SK-N-SH (cell line): Measurements from ENCODE around the gene METTL1. TPM values are rescaled to one million over a fixed set of nuclear protein-coding genes. Genes with fewer than 3 reads are reported as not detected.

Experiments
- CTCF ChIA-PET: fragments of 300-600, 350-600 bp; formaldehyde crosslinking; extraction: SDS; loops from one replicate; lab custom pipeline; 2021; lab: Yijun Ruan, JAX
- POLR2A ChIA-PET: fragments of 350-600 bp; sonication (Branson Sonifier 250); formaldehyde crosslinking; extraction: SDS; loops from one replicate; lab custom pipeline; 2020; ENCODE audit warnings: antibody characterized with exemption, inconsistent platforms; lab: Yijun Ruan, JAX
- DNase-seq: peaks from one replicate; pipeline ENCODE4 v3.0.0; 2012
- H2AFZ ChIP-seq: fragments of 200-600 bp; sonication (generic); 2 replicates; pipeline ENCODE4 v1.8.1; 2016; ENCODE audit warnings: antibody characterized with exemption, mild to moderate bottlenecking, low read depth
- H3F3A ChIP-seq: fragments of 200-600 bp; sonication (generic); replicated peaks from 2 replicates; pipeline ENCODE3; 2016; ENCODE audit warnings: antibody characterized with exemption, mild to moderate bottlenecking; ENCODE audit not compliant: insufficient read depth
- H3K27ac ChIP-seq, 2 experiments: fragments of 200-500 bp in 1 of 2; fragments of 200-600 bp in 1 of 2; sonication (Bioruptor generic) in 1 of 2; sonication (generic), shearing (Covaris generic) in 1 of 2; 2 replicates each; pipeline versions ENCODE4 v1.5.1 to v1.6.1; 2014 to 2016; ENCODE audit warnings: low read depth in 2 of 2, inconsistent platforms in 1 of 2, low read length in 1 of 2, mild to moderate bottlenecking in 1 of 2, mixed read lengths in 1 of 2
- H3K27me3 ChIP-seq: fragments of 200-600 bp; sonication (generic), shearing (Covaris generic); 2 replicates; pipeline ENCODE4 v1.6.1; 2016; ENCODE audit warnings: mixed run types; ENCODE audit not compliant: insufficient read depth
- H3K36me3 ChIP-seq, 2 experiments: fragments of 200-500 bp in 1 of 2; fragments of 200-600 bp in 1 of 2; sonication (Bioruptor generic) in 1 of 2; sonication (generic) in 1 of 2; replicated peaks in 1 of 2; 2 replicates each; pipeline versions ENCODE3 to v1.5.1; 2014 to 2016; ENCODE audit warnings: low read length in 1 of 2, mild to moderate bottlenecking in 1 of 2; ENCODE audit not compliant: insufficient read depth in 2 of 2, control insufficient read depth in 1 of 2
- H3K4me1 ChIP-seq, 2 experiments: fragments of 200-500 bp in 1 of 2; fragments of 200-600 bp in 1 of 2; sonication (Bioruptor generic) in 1 of 2; sonication (generic), shearing (Covaris generic) in 1 of 2; 2 replicates each; pipeline versions ENCODE4 v1.5.1 to v1.6.1; 2014 to 2016; ENCODE audit warnings: low read depth in 1 of 2, low read length in 1 of 2, mixed run types in 1 of 2; ENCODE audit not compliant: insufficient read depth in 2 of 2, control insufficient read depth in 1 of 2
- H3K4me2 ChIP-seq: fragments of 200-600 bp; sonication (generic), shearing (Covaris generic); 2 replicates; pipeline ENCODE4 v1.6.1; 2017; ENCODE audit warnings: mixed run types
- H3K4me3 ChIP-seq, 2 experiments: fragments of 200-500 bp in 1 of 2; fragments of 200-600 bp in 1 of 2; sonication (Bioruptor generic) in 1 of 2; sonication (generic), shearing (Covaris generic) in 1 of 2; 2 replicates each; pipeline versions ENCODE4 v1.5.1 to v1.8.1; 2014 to 2016; ENCODE audit warnings: low read depth in 2 of 2, inconsistent platforms in 1 of 2, low read length in 1 of 2, mild to moderate bottlenecking in 1 of 2, mixed read lengths in 1 of 2, moderate library complexity in 1 of 2
- H3K79me2 ChIP-seq: fragments of 200-600 bp; sonication (generic); 2 replicates; pipeline ENCODE4 v1.8.1; 2017; ENCODE audit warnings: mild to moderate bottlenecking; ENCODE audit not compliant: insufficient read depth
- H3K9ac ChIP-seq: fragments of 200-600 bp; sonication (generic); 2 replicates; pipeline ENCODE4 v1.6.1; 2017; ENCODE audit warnings: mixed run types
- H3K9me2 ChIP-seq: fragments of 200-600 bp; sonication (generic); 2 replicates; pipeline ENCODE4 v1.6.1; 2017; ENCODE audit warnings: mixed run types
- H3K9me3 ChIP-seq: fragments of 200-600 bp; sonication (generic); 2 replicates; pipeline ENCODE4 v1.6.1; 2017; ENCODE audit warnings: mixed run types, mild to moderate bottlenecking, moderate library complexity
- H4K20me1 ChIP-seq: fragments of 200-600 bp; sonication (generic); 2 replicates; pipeline ENCODE4 v1.6.1; 2017; ENCODE audit warnings: mild to moderate bottlenecking, mixed run types; ENCODE audit not compliant: insufficient read depth
- CHD2 ChIP-seq: fragments of 150-350 bp; IDR thresholded peaks from 2 replicates; pipeline ENCODE4 v1.6.1; 2018; ENCODE audit warnings: low read length; ENCODE audit not compliant: partially characterized antibody
- ELF1 ChIP-seq: IDR thresholded peaks from 2 replicates; pipeline ENCODE4 v1.4.0; 2012
- EP300 ChIP-seq, 2 experiments: IDR thresholded peaks; 2 replicates each; pipeline versions ENCODE4 v1.4.0 to v1.6.1; 2012; ENCODE audit warnings: borderline replicate concordance in 1 of 2, low read depth in 1 of 2, low read length in 1 of 2
- EZH2phosphoT487 ChIP-seq: fragments of 200-600 bp; sonication (generic); IDR thresholded peaks from 2 replicates; pipeline ENCODE4 v1.6.1; 2017; ENCODE audit warnings: low read depth, mixed run types, mild to moderate bottlenecking, antibody characterized with exemption, moderate library complexity, borderline replicate concordance
- FOSL2 ChIP-seq: IDR thresholded peaks from 2 replicates; pipeline ENCODE4 v1.4.0; 2012; ENCODE audit warnings: low read depth, mild to moderate bottlenecking, moderate library complexity, borderline replicate concordance
- GATA2 ChIP-seq: sonication (generic); formaldehyde crosslinking; IDR thresholded peaks from 2 replicates; pipeline ENCODE4 v1.5.0; 2020; ENCODE audit warnings: mild to moderate bottlenecking, missing genetic modification reagents
- IRF3 ChIP-seq: fragments of 150-350 bp; IDR thresholded peaks from 2 replicates; pipeline ENCODE4 v1.6.1; 2016; ENCODE audit warnings: mild to moderate bottlenecking, low read depth, low read length
- JUND ChIP-seq: IDR thresholded peaks from 2 replicates; pipeline ENCODE4 v1.4.0; 2012
- MEF2A ChIP-seq: IDR thresholded peaks from 2 replicates; pipeline ENCODE4 v1.4.0; 2012; ENCODE audit warnings: low read depth, borderline replicate concordance
- RCOR1 ChIP-seq: fragments of 150-350 bp; IDR thresholded peaks from 2 replicates; pipeline ENCODE4 v1.6.1; 2017; ENCODE audit warnings: antibody characterized with exemption, low read length
- RFX5 ChIP-seq: IDR thresholded peaks from 2 replicates; pipeline ENCODE4 v1.6.1; 2012; ENCODE audit warnings: mild to moderate bottlenecking, improper control_type of control experiment, low read length
- SMC3 ChIP-seq: IDR thresholded peaks from 2 replicates; pipeline ENCODE4 v1.6.1; 2012; ENCODE audit warnings: low read depth, low read length, improper control_type of control experiment
- YY1 ChIP-seq: IDR thresholded peaks from 2 replicates; pipeline ENCODE4 v1.4.0; 2012; ENCODE audit warnings: low read depth, mild to moderate bottlenecking
- WGBS: methylation state at CpG from one replicate; pipeline ENCODE4 v1.1.6; 2017; ENCODE audit warnings: low lambda C conversion rate; 5-methylcytosine and 5-hydroxymethylcytosine counted together
- polyA plus RNA-seq, 3 experiments: library from polyadenylated mRNA; depleted of rRNA; stranded (reverse); fragments of >200 nt; gene quantifications; 2 replicates each; pipeline ENCODE4 v1.2.3, GENCODE V29; 2012
- TF ChIP-seq, protein P1 (sequence below): IDR thresholded peaks from 2 replicates; pipeline ENCODE4; 2012

METTL1 gene
- polyA plus RNA-seq, 1 of the 3 experiments (the other 2 are of a cell fraction) = 28.0 TPM

DNA sequence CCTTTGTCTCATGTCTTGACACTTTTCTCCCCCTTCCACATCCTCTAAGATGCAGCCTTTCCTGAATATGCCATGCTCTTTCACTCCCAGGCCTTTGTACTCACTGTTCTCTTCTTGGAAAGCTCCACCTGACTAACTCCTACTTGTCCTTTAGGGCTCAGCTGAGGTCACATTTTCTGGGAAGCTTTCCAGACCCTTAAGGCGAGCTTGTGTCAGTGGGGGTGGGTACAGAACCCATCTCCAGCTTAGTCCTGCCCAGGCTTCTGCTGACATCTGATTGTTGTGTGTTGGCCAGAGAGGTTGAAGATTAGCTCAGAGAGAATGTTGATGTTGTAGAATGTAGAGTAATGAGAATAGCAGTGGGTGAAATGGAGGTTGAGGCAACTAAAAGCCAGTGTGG, 7.8 kb upstream of the METTL1 start:
- H4K20me1 ChIP-seq = no peaks in the 10 kb centered on the region
- H3K79me2 ChIP-seq = peaks cover 19% of the 10 kb centered on the region
- no peak overlapping the region for H3K27ac ChIP-seq
- H3K4me1 ChIP-seq = peaks cover 0 to 5% of the 10 kb centered on the region in 2 experiments; a peak in 1 of 4 replicates
- no peak overlapping the region for H2AFZ ChIP-seq
- no peak for TF ChIP-seq MEF2A
- TF ChIP-seq EZH2phosphoT487 = no peak
- no peak for TF ChIP-seq RFX5
- TF ChIP-seq FOSL2 = no peak
- TF ChIP-seq JUND = no peak
- no peak for TF ChIP-seq GATA2
- H3K4me3 ChIP-seq = no peak overlapping the region
- H3K4me2 ChIP-seq = no peak overlapping the region
- H3K27me3 ChIP-seq = no peaks in the 10 kb centered on the region
- H3K9me3 ChIP-seq = no peaks in the 10 kb centered on the region
- H3K9me2 ChIP-seq = no peaks in the 10 kb centered on the region
- peaks cover 7 to 12% of the 10 kb centered on the region in 2 experiments for H3K36me3 ChIP-seq
- CTCF ChIA-PET = interaction anchor here (1.0 kb wide), 1 partner anchor 129 kb away, joined by 3 read pairs; no protein-coding TSS in a partner anchor
- peaks cover 18% of the 10 kb centered on the region for H3F3A ChIP-seq
- 81% methylated on average over 1 of the region's 1 CpG for WGBS
- POLR2A ChIA-PET = no interaction called here
- DNase-seq = no peak
- H3K9ac ChIP-seq = no peak overlapping the region

GRCh38 chr12:57777911-57778310, 6.0 kb upstream of the METTL1 start:
- no peak overlapping the region for H3K9ac ChIP-seq
- H3K4me2 ChIP-seq = no peak overlapping the region
- H3F3A ChIP-seq = peaks cover 18% of the 10 kb centered on the region
- WGBS = 90% methylated on average over 7 of the region's 7 CpGs
- no peak for DNase-seq
- H3K9me2 ChIP-seq = no peaks in the 10 kb centered on the region
- peaks cover 7 to 9% of the 10 kb centered on the region in 2 experiments for H3K36me3 ChIP-seq
- ChIA-PET POLR2A (interaction anchor here (0.6 kb wide), 1 partner anchor 10 kb away, joined by 4 read pairs; no protein-coding TSS in a partner anchor), CTCF (interaction anchor here (0.6 to 0.7 kb wide), 2 partner anchors 19 to 38 kb away, joined by 3 read pairs; no protein-coding TSS in a partner anchor)
- no peak overlapping the region for H3K27ac ChIP-seq
- H3K27me3 ChIP-seq = no peaks in the 10 kb centered on the region
- no peaks in the 10 kb centered on the region for H4K20me1 ChIP-seq
- no peak overlapping the region for H2AFZ ChIP-seq
- peaks cover 0 to 3% of the 10 kb centered on the region in 2 experiments; a peak in 1 of 4 replicates for H3K4me1 ChIP-seq
- no peaks in the 10 kb centered on the region for H3K9me3 ChIP-seq
- TF ChIP-seq YY1 (no peak), SMC3 (no peak), MEF2A (no peak), CHD2 (no peak), IRF3 (no peak), EP300 (IDR thresholded peaks at IDR 0.05; ENCODE audit: borderline replicate concordance in 1 of 2, low read depth in 1 of 2, low read length in 1 of 2) (no peak), RCOR1 (no peak), ELF1 (no peak)
- TF ChIP-seq, protein P1, sequence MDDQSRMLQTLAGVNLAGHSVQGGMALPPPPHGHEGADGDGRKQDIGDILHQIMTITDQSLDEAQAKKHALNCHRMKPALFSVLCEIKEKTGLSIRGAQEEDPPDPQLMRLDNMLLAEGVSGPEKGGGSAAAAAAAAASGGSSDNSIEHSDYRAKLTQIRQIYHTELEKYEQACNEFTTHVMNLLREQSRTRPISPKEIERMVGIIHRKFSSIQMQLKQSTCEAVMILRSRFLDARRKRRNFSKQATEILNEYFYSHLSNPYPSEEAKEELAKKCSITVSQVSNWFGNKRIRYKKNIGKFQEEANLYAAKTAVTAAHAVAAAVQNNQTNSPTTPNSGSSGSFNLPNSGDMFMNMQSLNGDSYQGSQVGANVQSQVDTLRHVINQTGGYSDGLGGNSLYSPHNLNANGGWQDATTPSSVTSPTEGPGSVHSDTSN = no peak
- H3K79me2 ChIP-seq = peaks cover 17% of the 10 kb centered on the region
- H3K4me3 ChIP-seq = no peak overlapping the region
